A549 (cell line): Measurements from ENCODE around the gene SPAG17. TPM values are rescaled to one million over a fixed set of nuclear protein-coding genes. Genes with fewer than 3 reads are reported as not detected.

Source experiments
- ATAC-seq, 2 experiments: fragments of 200-7000 bp in 1 of 2; fragments of >200 bp in 1 of 2; cut with Nextera tagmentation in 1 of 2; cut with Tn5 transposase in 1 of 2; 3 replicates each; pipeline versions ENCODE4 v1.8.0 to v1.9.1; 2018 to 2020; ENCODE audit warnings: mild to moderate bottlenecking in 1 of 2, moderate library complexity in 1 of 2
- CTCF ChIA-PET: fragments of 300-600 bp; sonication (Branson Sonifier 250); formaldehyde crosslinking; extraction: SDS; loops from one replicate; lab custom pipeline; 2021; ENCODE audit warnings: antibody characterized with exemption, inconsistent platforms; lab: Yijun Ruan, JAX
- POLR2A ChIA-PET: fragments of 350-600 bp; formaldehyde crosslinking; extraction: SDS; loops from one replicate; lab custom pipeline; 2021; ENCODE audit warnings: antibody characterized with exemption, inconsistent platforms; lab: Yijun Ruan, JAX
- DNase-seq, 2 experiments: peaks; one replicate each; pipeline versions ENCODE4 v3.0.0 to v3.0.0-alpha.2; 2011 to 2016; ENCODE audit warnings: low read depth in 1 of 2, low spot score in 1 of 2
- FAIRE-seq: peaks from 2 replicates; lab custom pipeline; 2011; peaks lifted over from hg19 to GRCh38; lab: Jason Lieb, UNC
- H3K27ac ChIP-seq, 2 experiments: fragments of >200 bp; sonication (Bioruptor Twin); formaldehyde crosslinking; 3 replicates each; pipeline ENCODE4 v1.5.1; 2016 to 2017
- H3K4me1 ChIP-seq: fragments of >200 bp; sonication (Bioruptor Twin); formaldehyde crosslinking; 3 replicates; pipeline ENCODE4 v1.6.1; 2016
- H3K4me2 ChIP-seq: fragments of >200 bp; sonication (Bioruptor Twin); formaldehyde crosslinking; 3 replicates; pipeline ENCODE4 v1.6.1; 2016
- H3K4me3 ChIP-seq: fragments of >200 bp; sonication (Bioruptor Twin); formaldehyde crosslinking; 3 replicates; pipeline ENCODE4 v1.5.1; 2016
- H3K9me3 ChIP-seq: fragments of >200 bp; sonication (Bioruptor Twin); formaldehyde crosslinking; 3 replicates; pipeline ENCODE4 v1.6.1; 2016
- CEBPB ChIP-seq, 2 experiments: fragments of >200 bp in 1 of 2; sonication (Bioruptor Twin) in 1 of 2; formaldehyde crosslinking in 1 of 2; IDR thresholded peaks; 2 replicates each; pipeline ENCODE4 v1.6.1; 2012 to 2016
- CHD4 ChIP-seq: fragments of 200-600 bp; sonication (generic); IDR thresholded peaks from 2 replicates; pipeline ENCODE4 v1.6.1; 2016; ENCODE audit warnings: antibody characterized with exemption, mild to moderate bottlenecking, borderline replicate concordance
- CTCF ChIP-seq: fragments of >200 bp; sonication (Bioruptor Twin); formaldehyde crosslinking; IDR thresholded peaks from 3 replicates; pipeline ENCODE4 v1.5.1; 2016
- FOSL2 ChIP-seq, 2 experiments: fragments of 450-650 bp in 1 of 2; fragments of >200 bp in 1 of 2; sonication (Bioruptor Twin) in 1 of 2; formaldehyde crosslinking; IDR thresholded peaks; 2 replicates each; pipeline versions ENCODE4 v1.5.0 to v1.6.1; 2016 to 2020; ENCODE audit warnings: mild to moderate bottlenecking in 1 of 2, moderate library complexity in 1 of 2
- HEYL ChIP-seq: fragments of 250-450 bp; sonication (Bioruptor Pico); IDR thresholded peaks from 2 replicates; pipeline ENCODE4 v1.8.0; 2021; ENCODE audit warnings: mild to moderate bottlenecking, moderate library complexity
- JUN ChIP-seq, 2 experiments: fragments of >200 bp; sonication (Bioruptor Twin); formaldehyde crosslinking; IDR thresholded peaks; 2 replicates in 1 of 2; 3 replicates in 1 of 2; pipeline ENCODE4 v1.6.1; 2016 to 2017
- KDM5A ChIP-seq: fragments of 200-600 bp; sonication (generic); IDR thresholded peaks from 2 replicates; pipeline ENCODE4 v1.6.1; 2016; ENCODE audit warnings: antibody characterized with exemption, mild to moderate bottlenecking
- MYC ChIP-seq: IDR thresholded peaks from 2 replicates; pipeline ENCODE4 v1.6.1; 2012; ENCODE audit warnings: mild to moderate bottlenecking, inconsistent platforms, low read length, improper control_type of control experiment, borderline replicate concordance
- NPAS2 ChIP-seq: fragments of 250-450 bp; sonication (Bioruptor Pico); IDR thresholded peaks from 2 replicates; pipeline ENCODE4 v1.8.0; 2022; ENCODE audit warnings: mild to moderate bottlenecking, moderate library complexity, borderline replicate concordance
- NR3C1 ChIP-seq: fragments of >200 bp; sonication (Bioruptor Twin); formaldehyde crosslinking; IDR thresholded peaks from 3 replicates; pipeline ENCODE4 v1.6.1; 2017
- PHF8 ChIP-seq: fragments of 200-600 bp; sonication (generic); IDR thresholded peaks from 2 replicates; pipeline ENCODE4 v1.6.1; 2016; ENCODE audit warnings: low read depth, mild to moderate bottlenecking, antibody characterized with exemption, moderate library complexity, borderline replicate concordance
- POLR2A ChIP-seq: IDR thresholded peaks from 2 replicates; pipeline ENCODE4 v1.6.1; 2012; ENCODE audit warnings: mild to moderate bottlenecking, low read length
- RAD21 ChIP-seq, 2 experiments: fragments of >200 bp in 1 of 2; sonication (Bioruptor Twin) in 1 of 2; formaldehyde crosslinking in 1 of 2; IDR thresholded peaks in 1 of 2; conservative IDR thresholded peaks in 1 of 2; 2 replicates in 1 of 2; 3 replicates in 1 of 2; pipeline ENCODE4 v1.6.1; 2012 to 2018; ENCODE audit warnings: inconsistent platforms in 1 of 2
- RARB ChIP-seq: fragments of 250-450 bp; sonication (Bioruptor Pico); IDR thresholded peaks from 2 replicates; pipeline ENCODE4 v1.8.0; 2021; ENCODE audit warnings: mild to moderate bottlenecking, moderate library complexity
- TP53 ChIP-seq: fragments of 250-450 bp; sonication (Bioruptor Pico); IDR thresholded peaks from 2 replicates; pipeline ENCODE4 v1.5.0; 2021; ENCODE audit warnings: mild to moderate bottlenecking, moderate library complexity
- ZC3H11A ChIP-seq: fragments of 450-650 bp; IDR thresholded peaks from 2 replicates; pipeline ENCODE4 v1.6.1; 2014; ENCODE audit warnings: antibody characterized with exemption, mild to moderate bottlenecking
- WGBS: methylation state at CpG from one replicate; pipeline ENCODE4 v1.1.6; 2017; ENCODE audit errors: missing lambda C conversion rate; 5-methylcytosine and 5-hydroxymethylcytosine counted together
- polyA plus RNA-seq, 4 experiments: library from polyadenylated mRNA; depleted of rRNA in 3 of 4; stranded (reverse); fragments of >200 nt; fragmentation: RNase III in 1 of 4; extraction: RNeasy Plus Mini Kit Qiagen cat#74134 plus additional on column Dnase treatment in 1 of 4; gene quantifications; 2 replicates in 3 of 4; 3 replicates in 1 of 4; pipeline ENCODE4 v1.2.3, GENCODE V29; 2011 to 2017
- TF ChIP-seq, protein P1 (sequence below): IDR thresholded peaks from 2 replicates; pipeline ENCODE4 v1.6.1; 2012

Gene SPAG17
- polyA plus RNA-seq, 2 of the 4 experiments (the other 2 are of a cell fraction), result 0.13 TPM; not detected in 1

GRCh38 chr1:117930173-117930447 lies 254.9 kb downstream of the SPAG17 start:
- under 1% methylated on average over 12 of the region's 12 CpGs for WGBS
- Histone ChIP-seq H3K4me2 (peak overlapping the region; percentile 87), H3K4me1 (peaks cover 30% of the 10 kb centered on the region), H3K27ac (peak overlapping the region; percentile 72 to 95), H3K4me3 (peak overlapping the region; percentile 96), H3K9me3 (no peaks in the 10 kb centered on the region)
- ChIA-PET POLR2A (no interaction called here), CTCF (interaction anchor here (2.1 kb wide), 1 partner anchor 10 kb away, joined by 6 read pairs; no protein-coding TSS in a partner anchor)
- DNase-seq (no peak), FAIRE-seq (no peak), ATAC-seq (no peak)
- TF ChIP-seq NR3C1 (no peak), FOSL2 (IDR thresholded peaks at IDR 0.05) (no peak), FOSL2 (CRISPR knock-in tag; IDR thresholded peaks at IDR 0.05) (no peak), HEYL (CRISPR knock-in tag) (no peak), CTCF (no peak), RARB (no peak), CEBPB (IDR thresholded peaks at IDR 0.05) (no peak), TP53 (no peak), CHD4 (no peak), ZC3H11A (no peak)
- TF ChIP-seq, protein P1, sequence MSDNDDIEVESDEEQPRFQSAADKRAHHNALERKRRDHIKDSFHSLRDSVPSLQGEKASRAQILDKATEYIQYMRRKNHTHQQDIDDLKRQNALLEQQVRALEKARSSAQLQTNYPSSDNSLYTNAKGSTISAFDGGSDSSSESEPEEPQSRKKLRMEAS, result no peak

GRCh38 chr1:117929343-117930172 lies 255.5 kb downstream of the SPAG17 start, which contains the start of the genes GDAP2 and WDR3:
TSS of gene GDAP2 (minus strand) at chr1:117929621. CDS start at chr1:117920357, 9,264 bp downstream.
TSS of gene WDR3 (plus strand) at chr1:117929739. CDS start at chr1:117933320, 3,581 bp downstream.
- DNase-seq (peak; percentile 80 to 92), ATAC-seq (peak; percentile 97 to 98), FAIRE-seq (no peak)
- TF ChIP-seq, protein P1, result peak; percentile 91
- TF ChIP-seq MYC (peak; percentile 81; the same call in 1 of the 2 replicates), RAD21 (conservative IDR thresholded peaks at IDR 0.05 in 1 of 2, IDR thresholded peaks at IDR 0.05 in 1 of 2) (no peak), PHF8 (peak; percentile 28), JUN (IDR thresholded peaks at IDR 0.05) (peak; percentile 25 to 50; a peak in 1 of 5 replicates), KDM5A (peak; percentile 28; the same call in 1 of the 2 replicates), TP53 (no peak), POLR2A (peak; percentile 56), NPAS2 (CRISPR knock-in tag) (no peak)
- under 1% methylated on average over 17 of the region's 64 CpGs for WGBS
- POLR2A ChIA-PET, result no interaction called here
- Histone ChIP-seq H3K9me3 (no peaks in the 10 kb centered on the region), H3K27ac (peak within 1 kb of the TSS; percentile 72 to 95), H3K4me2 (peak within 1 kb of the TSS; percentile 92), H3K4me3 (peak within 1 kb of the TSS; percentile 96), H3K4me1 (peaks cover 30% of the 10 kb centered on the region)
- CTCF ChIA-PET, result interaction anchor here (1.3 to 2.1 kb wide), 3 partner anchors 11 to 57 kb away, joined by 3 to 6 read pairs (median 3); no protein-coding TSS in a partner anchor

GRCh38 chr1:117928881-117929342 lies 256.1 kb downstream of the SPAG17 start:
- CTCF ChIA-PET, result interaction anchor here (0.6 to 2.1 kb wide), 6 partner anchors 11 to 211 kb away, joined by 3 to 6 read pairs (median 3); no protein-coding TSS in a partner anchor

More at GRCh38 chr1:117928881-117929342, 256.1 kb downstream of the SPAG17 start:
- H3K4me2 ChIP-seq, result peak overlapping the region; percentile 92
- ATAC-seq (peak; percentile 83 to 87), DNase-seq (peak; percentile 28 to 53), FAIRE-seq (no peak)
- 0% methylated on average over 14 of the region's 24 CpGs for WGBS
- TF ChIP-seq KDM5A, result 0 out of 2 replicates have a peak, but pooled peaks have one; percentile 33
- TF ChIP-seq CEBPB (IDR thresholded peaks at IDR 0.05), result no peak
- H3K9me3 ChIP-seq, result no peaks in the 10 kb centered on the region
- H3K27ac ChIP-seq, result peak overlapping the region; percentile 72 to 95
- peaks cover 30% of the 10 kb centered on the region for H3K4me1 ChIP-seq
- peak overlapping the region; percentile 96 for H3K4me3 ChIP-seq
- POLR2A ChIA-PET, result no interaction called here
